NT2/D1 (cell line): ENCODE measurements around the gene HMX1.
A peak's percentile ranks its signal among the peaks of the same experiment; 100 is the strongest.

ENCODE experiments used
- DNase-seq: peaks from one replicate; pipeline ENCODE4 v3.0.0-alpha.2; 2011; ENCODE audit warnings: low read depth, low spot score
- H3K27me3 ChIP-seq: 2 replicates; pipeline ENCODE4 v1.6.0; 2011; ENCODE audit warnings: mild to moderate bottlenecking; ENCODE audit not compliant: insufficient read length, insufficient read depth
- H3K36me3 ChIP-seq: 2 replicates; pipeline ENCODE4 v1.6.1; 2011; ENCODE audit warnings: mild to moderate bottlenecking, low read length, mixed read lengths; ENCODE audit not compliant: insufficient read depth, insufficient read length
- H3K4me1 ChIP-seq: 2 replicates; pipeline ENCODE4 v1.5.1; 2011; ENCODE audit not compliant: insufficient read depth, insufficient read length
- H3K4me3 ChIP-seq: 2 replicates; pipeline ENCODE4 v1.5.1; 2011; ENCODE audit warnings: low read depth; ENCODE audit not compliant: insufficient read length
- H3K9ac ChIP-seq: 2 replicates; pipeline ENCODE4 v1.6.0; 2011; ENCODE audit warnings: low read depth; ENCODE audit not compliant: insufficient read length
- H3K9me3 ChIP-seq: 2 replicates; pipeline ENCODE4 v1.5.1; 2011; ENCODE audit warnings: mild to moderate bottlenecking, low read length; ENCODE audit not compliant: insufficient read depth
- SUZ12 ChIP-seq: IDR thresholded peaks from 2 replicates; pipeline ENCODE4 v1.6.1; 2011; ENCODE audit not compliant: insufficient read length, insufficient read depth; ENCODE audit errors: extremely low read depth
- YY1 ChIP-seq: IDR thresholded peaks from 2 replicates; pipeline ENCODE4 v1.6.1; 2011; ENCODE audit not compliant: insufficient read length, insufficient read depth
- ZNF274 ChIP-seq: IDR thresholded peaks from 2 replicates; pipeline ENCODE4 v1.6.1; 2011; ENCODE audit warnings: mild to moderate bottlenecking, low read depth, low read length

Gene HMX1

GRCh38 chr4:8871417-8872401 is at the start of gene HMX1:
Gene HMX1 (minus strand): TSS chr4:8871839. CDS start chr4:8871614, 225 bp downstream.
- H3K9ac ChIP-seq, result peak within 1 kb of the TSS; percentile 72
- peak within 1 kb of the TSS; percentile 57 for H3K4me3 ChIP-seq
- peaks cover 94% of the 10 kb centered on the region for H3K27me3 ChIP-seq
- DNase-seq, result no peak
- peaks cover 17% of the 10 kb centered on the region for H3K4me1 ChIP-seq
- H3K36me3 ChIP-seq, result no peaks in the 10 kb centered on the region
- H3K9me3 ChIP-seq, result no peaks in the 10 kb centered on the region
- TF ChIP-seq ZNF274 (no peak), SUZ12 (no peak), YY1 (no peak)

GRCh38 chr4:8920969-8921368 is 49.3 kb upstream of the HMX1 start:
- DNase-seq, result no peak
- Histone ChIP-seq H3K4me1 (no peaks in the 10 kb centered on the region), H3K9ac (no peak overlapping the region), H3K4me3 (no peak overlapping the region), H3K9me3 (peaks cover 15% of the 10 kb centered on the region; the same call in 1 of the 2 replicates), H3K27me3 (peaks cover 30% of the 10 kb centered on the region), H3K36me3 (no peaks in the 10 kb centered on the region)
- TF ChIP-seq SUZ12, result no peak
- TF ChIP-seq YY1, result no peak
- TF ChIP-seq ZNF274, result no peak

- no peaks in the 10 kb centered on the region for H3K4me1 ChIP-seq
- H3K27me3 ChIP-seq, result peaks cover 35% of the 10 kb centered on the region
- no peaks in the 10 kb centered on the region for H3K36me3 ChIP-seq
- peaks cover 15% of the 10 kb centered on the region; the same call in 1 of the 2 replicates for H3K9me3 ChIP-seq
- no peak for TF ChIP-seq ZNF274
- no peak for DNase-seq
- no peak overlapping the region for H3K4me3 ChIP-seq
- H3K9ac ChIP-seq, result no peak overlapping the region
Observed at GRCh38 chr4:8920289-8920965, 48.8 kb upstream of the HMX1 start.

GRCh38 chr4:8919651-8920288 is 48.1 kb upstream of the HMX1 start:
- no peak overlapping the region for H3K9ac ChIP-seq
- H3K4me3 ChIP-seq, result no peak overlapping the region
- peaks cover 38% of the 10 kb centered on the region for H3K27me3 ChIP-seq
- no peak for DNase-seq
- H3K9me3 ChIP-seq, result peaks cover 15% of the 10 kb centered on the region; the same call in 1 of the 2 replicates
- TF ChIP-seq ZNF274 (no peak), SUZ12 (no peak), YY1 (no peak)
- H3K36me3 ChIP-seq, result no peaks in the 10 kb centered on the region
- H3K4me1 ChIP-seq, result no peaks in the 10 kb centered on the region

GRCh38 chr4:8917868-8918783 is 46.5 kb upstream of the HMX1 start:
- Histone ChIP-seq H3K36me3 (no peaks in the 10 kb centered on the region), H3K4me3 (no peak overlapping the region), H3K27me3 (peaks cover 38% of the 10 kb centered on the region), H3K9me3 (peaks cover 6% of the 10 kb centered on the region; the same call in 1 of the 2 replicates), H3K9ac (no peak overlapping the region), H3K4me1 (no peaks in the 10 kb centered on the region)
- TF ChIP-seq ZNF274 (no peak), SUZ12 (no peak), YY1 (no peak)
- peak; percentile 44 for DNase-seq

DNA sequence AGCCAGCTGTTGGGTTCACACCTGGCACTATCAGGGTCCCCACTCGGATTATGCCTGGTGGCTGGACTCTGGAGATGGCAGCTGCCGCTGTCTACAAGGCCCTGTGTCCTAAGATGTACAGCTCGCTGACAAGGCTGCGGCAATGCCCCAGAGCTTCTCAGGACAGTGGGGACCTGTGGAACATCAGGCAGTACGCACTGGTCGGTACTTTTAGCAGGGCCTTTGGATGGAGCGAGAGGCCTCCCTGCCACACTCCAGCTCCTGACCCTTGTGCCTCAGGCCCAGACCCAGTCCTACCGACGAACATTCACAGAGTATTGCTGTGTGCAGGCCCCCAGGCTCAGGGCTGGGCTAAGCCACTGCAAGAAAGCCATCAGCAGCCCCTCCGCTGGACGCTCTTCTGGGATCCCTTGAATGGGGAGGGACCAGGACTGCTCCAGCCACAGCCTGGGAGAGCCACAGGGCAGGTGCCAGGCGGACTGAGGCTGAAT is 45.7 kb upstream of the HMX1 start:
- no peak overlapping the region for H3K9ac ChIP-seq
- no peaks in the 10 kb centered on the region for H3K9me3 ChIP-seq
- H3K4me3 ChIP-seq, result no peak overlapping the region
- no peaks in the 10 kb centered on the region for H3K36me3 ChIP-seq
- no peak for DNase-seq
- no peaks in the 10 kb centered on the region for H3K4me1 ChIP-seq
- no peak for TF ChIP-seq SUZ12
- TF ChIP-seq YY1, result no peak
- TF ChIP-seq ZNF274, result no peak
- H3K27me3 ChIP-seq, result peaks cover 38% of the 10 kb centered on the region
